ENCODE data around the gene MGST3. TPM values are rescaled to one million over a fixed set of nuclear protein-coding genes. Genes with fewer than 3 reads are reported as not detected.
"Not testable (repeated sequence)": the region's sequence is repeated elsewhere in the genome, so short reads cannot be mapped to it uniquely, and the experiment has no call there.

The MGST3 gene
- total RNA-seq, 4 donors from 2014 or later = 106 to 175 (median 157) TPM

GRCh38 chr1:165605246-165605645 lies 25.8 kb upstream of the MGST3 start:
- DNase-seq (ENCODE audit: low spot score in 2 of 2) = no peak

GRCh38 chr1:165606676-165607075 lies 24.4 kb upstream of the MGST3 start:
- DNase-seq (ENCODE audit: low spot score in 2 of 2); H3K27ac ChIP-seq: not testable (repeated sequence)
- WGBS, 2 donors = 86 to 90% methylated on average over 12 of the region's 12 CpGs

More at GRCh38 chr1:165605246-165605645, 25.8 kb upstream of the MGST3 start:
- Histone ChIP-seq H3K27me3 (no peaks in the 10 kb centered on the region), H3K27ac (no peak overlapping the region), H3K9me3 (no peaks in the 10 kb centered on the region), H3K4me3 (no peak overlapping the region), H3K36me3 (no peaks in the 10 kb centered on the region), H3K4me1 (peaks cover 0 to 11% (median 0%) of the 10 kb centered on the region in 4 donors)
- TF ChIP-seq POLR2A (IDR thresholded peaks at IDR 0.05) (no peak), CTCF (IDR thresholded peaks at IDR 0.05) (no peak), EP300 (IDR thresholded peaks at IDR 0.05) (no peak)
- WGBS, 2 donors = 93 to 95% methylated on average over 4 of the region's 4 CpGs

GRCh38 chr1:165610866-165611265 lies 20.2 kb upstream of the MGST3 start:
- no peak overlapping the region for H3K27ac ChIP-seq
- DNase-seq (ENCODE audit: low spot score in 2 of 2) = no peak
- no peaks in the 10 kb centered on the region for H3K36me3 ChIP-seq
- no peaks in the 10 kb centered on the region for H3K27me3 ChIP-seq
- TF ChIP-seq EP300 (IDR thresholded peaks at IDR 0.05) = no peak
- 48 to 50% methylated on average over 1 of the region's 1 CpG for WGBS, 2 donors
- no peaks in the 10 kb centered on the region for H3K9me3 ChIP-seq
- H3K4me1 ChIP-seq = no peaks in the 10 kb centered on the region
- no peak overlapping the region for H3K4me3 ChIP-seq

More at GRCh38 chr1:165606676-165607075, 24.4 kb upstream of the MGST3 start:
- not testable (repeated sequence) for H3K36me3 ChIP-seq, H3K9me3 ChIP-seq, H3K4me3 ChIP-seq, H3K27me3 ChIP-seq, H3K4me1 ChIP-seq

- 90 to 97% methylated on average over 3 of the region's 3 CpGs for WGBS, 2 donors
- H3K4me1 ChIP-seq = no peaks in the 10 kb centered on the region
Observed at GRCh38 chr1:165612062-165612461, 19.0 kb upstream of the MGST3 start.

GRCh38 chr1:165616054-165616612 lies 14.9 kb upstream of the MGST3 start:
- DNase-seq (ENCODE audit: low spot score in 2 of 2) = no peak
- TF ChIP-seq EP300 (IDR thresholded peaks at IDR 0.05) (no peak), POLR2A (IDR thresholded peaks at IDR 0.05) (no peak), CTCF (IDR thresholded peaks at IDR 0.05) (no peak)
- Histone ChIP-seq H3K36me3 (no peaks in the 10 kb centered on the region), H3K4me1 (no peaks in the 10 kb centered on the region), H3K9me3 (no peaks in the 10 kb centered on the region), H3K4me3 (no peak overlapping the region), H3K27ac (no peak overlapping the region), H3K27me3 (no peaks in the 10 kb centered on the region)
- 63 to 88% methylated on average over 1 of the region's 1 CpG for WGBS, 2 donors

More at GRCh38 chr1:165612062-165612461, 19.0 kb upstream of the MGST3 start:
- DNase-seq (ENCODE audit: low spot score in 2 of 2) = no peak
- Histone ChIP-seq H3K27ac (no peak overlapping the region), H3K36me3 (no peaks in the 10 kb centered on the region), H3K4me3 (no peak overlapping the region), H3K27me3 (no peaks in the 10 kb centered on the region), H3K9me3 (no peaks in the 10 kb centered on the region)
- no peak for TF ChIP-seq CTCF (IDR thresholded peaks at IDR 0.05)
- TF ChIP-seq EP300 (IDR thresholded peaks at IDR 0.05) = no peak
- no peak for TF ChIP-seq POLR2A (IDR thresholded peaks at IDR 0.05)

GRCh38 chr1:165616987-165617546 lies 14.0 kb upstream of the MGST3 start:
- no peak for TF ChIP-seq EP300 (IDR thresholded peaks at IDR 0.05)
- TF ChIP-seq POLR2A (IDR thresholded peaks at IDR 0.05) = no peak
- TF ChIP-seq CTCF (IDR thresholded peaks at IDR 0.05) = no peak
- no peaks in the 10 kb centered on the region for H3K4me1 ChIP-seq
- no peaks in the 10 kb centered on the region for H3K36me3 ChIP-seq
- H3K4me3 ChIP-seq = no peak overlapping the region
- H3K27me3 ChIP-seq = no peaks in the 10 kb centered on the region
- no peaks in the 10 kb centered on the region for H3K9me3 ChIP-seq
- 94% methylated on average over 8 of the region's 8 CpGs for WGBS, 2 donors
- no peak for DNase-seq (ENCODE audit: low spot score in 2 of 2)
- no peak overlapping the region for H3K27ac ChIP-seq
